Activated CD4-positive, CD25-positive, alpha-beta regulatory T cell treated with anti-CD3 and anti-CD28 coated beads, Interleukin-2, amount 50 U/mL, for 72 hours (primary cell): ENCODE results near the gene CDKAL1.
"Not testable (repeated sequence)": the region's sequence is repeated elsewhere in the genome, so short reads cannot be mapped to it uniquely, and the experiment has no call there.

ENCODE experiments used
- DNase-seq: peaks from one replicate; pipeline ENCODE4 v3.0.0; 2021

Gene CDKAL1

GRCh38 chr6:20644667-20645370 is 110.6 kb downstream of the CDKAL1 start:
- no peak for DNase-seq

GRCh38 chr6:20645572-20645971 is 111.3 kb downstream of the CDKAL1 start:
- not testable (repeated sequence) for DNase-seq

DNA sequence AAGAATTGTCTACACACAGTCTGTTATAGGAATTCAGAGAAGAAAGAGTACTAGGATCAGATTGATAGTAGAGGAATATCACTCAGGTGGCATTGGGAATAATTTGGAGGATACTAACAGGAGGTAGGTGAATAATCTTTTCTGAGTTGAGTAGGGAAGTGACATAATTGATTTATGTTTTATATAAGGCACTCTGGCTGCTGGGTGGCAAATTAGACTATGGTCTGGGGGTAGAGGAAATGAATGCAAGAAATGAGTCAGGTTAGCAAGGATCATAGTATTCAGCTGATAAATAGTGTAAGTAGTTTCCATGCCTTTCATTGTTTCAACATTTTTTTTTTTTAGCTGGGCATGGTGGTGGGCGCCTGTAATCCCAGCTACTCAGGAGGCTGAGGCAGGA is 113.3 kb downstream of the CDKAL1 start:
- DNase-seq: no peak

DNA sequence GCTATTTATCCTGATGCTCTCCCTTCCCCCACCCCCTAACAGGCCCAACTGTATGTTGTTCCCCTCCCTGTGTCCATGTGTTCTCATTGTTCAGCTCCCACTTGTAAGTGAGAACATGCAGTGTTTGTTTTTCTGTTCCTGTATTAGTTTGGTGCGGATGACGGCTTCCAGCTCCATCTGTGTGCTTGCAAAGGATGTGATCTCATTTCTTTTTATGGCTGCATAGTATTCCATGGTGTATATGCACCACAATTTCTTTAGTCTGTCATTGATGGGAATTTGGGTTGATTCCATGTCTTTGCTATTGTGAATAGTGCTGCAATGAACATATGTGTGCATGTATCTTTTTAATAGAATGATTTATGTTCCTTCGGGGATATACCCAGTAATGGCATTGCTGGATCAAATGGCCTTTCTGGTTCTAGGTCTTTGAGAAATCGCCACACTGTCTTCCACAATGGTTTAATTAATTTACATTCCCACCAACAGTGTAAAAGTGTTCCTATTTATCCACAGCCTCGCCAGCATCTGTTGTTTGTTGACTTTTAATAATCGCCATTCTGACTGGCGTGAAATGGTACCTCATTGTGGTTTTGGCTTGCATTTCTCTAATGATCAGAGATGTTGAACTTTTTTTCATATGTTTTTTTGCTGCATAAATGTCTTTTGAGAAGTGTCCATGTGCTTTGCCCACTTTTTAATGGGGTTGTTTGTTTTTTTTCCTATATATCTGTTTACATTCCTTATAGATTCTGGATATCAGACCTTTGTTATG is 115.6 kb downstream of the CDKAL1 start:
- not testable (repeated sequence) for DNase-seq

GRCh38 chr6:20652299-20653084 is 118.2 kb downstream of the CDKAL1 start:
- no peak for DNase-seq

GRCh38 chr6:20653085-20653479 is 118.8 kb downstream of the CDKAL1 start:
- no peak for DNase-seq

GRCh38 chr6:20655317-20655716 is 121.1 kb downstream of the CDKAL1 start:
- no peak for DNase-seq

- no peak for DNase-seq
These were observed 123.1 kb downstream of the CDKAL1 start for GRCh38 chr6:20657274-20657800.

DNA sequence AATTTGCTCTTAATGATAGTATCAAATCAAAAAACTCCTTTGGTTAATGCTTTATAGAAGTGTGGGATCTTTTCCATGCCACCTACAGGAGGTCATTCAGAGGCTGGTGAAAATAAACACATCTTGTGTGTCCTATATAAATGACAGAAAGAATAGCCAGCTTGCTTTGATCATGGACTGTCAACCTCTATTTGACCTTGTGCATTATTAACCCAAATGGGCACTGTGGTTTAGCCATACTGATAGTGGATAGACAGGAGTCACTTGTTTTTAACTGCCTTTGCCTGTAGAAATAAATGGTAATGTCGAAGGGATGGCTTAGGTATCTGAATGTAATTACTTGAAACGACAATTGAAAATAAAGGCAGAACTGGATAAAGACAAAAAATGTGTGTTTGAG is 123.8 kb downstream of the CDKAL1 start:
- DNase-seq: no peak

- no peak for DNase-seq
These were observed 124.3 kb downstream of the CDKAL1 start for GRCh38 chr6:20658516-20658915.

GRCh38 chr6:20660534-20660933 is 126.3 kb downstream of the CDKAL1 start:
- DNase-seq: no peak

DNA sequence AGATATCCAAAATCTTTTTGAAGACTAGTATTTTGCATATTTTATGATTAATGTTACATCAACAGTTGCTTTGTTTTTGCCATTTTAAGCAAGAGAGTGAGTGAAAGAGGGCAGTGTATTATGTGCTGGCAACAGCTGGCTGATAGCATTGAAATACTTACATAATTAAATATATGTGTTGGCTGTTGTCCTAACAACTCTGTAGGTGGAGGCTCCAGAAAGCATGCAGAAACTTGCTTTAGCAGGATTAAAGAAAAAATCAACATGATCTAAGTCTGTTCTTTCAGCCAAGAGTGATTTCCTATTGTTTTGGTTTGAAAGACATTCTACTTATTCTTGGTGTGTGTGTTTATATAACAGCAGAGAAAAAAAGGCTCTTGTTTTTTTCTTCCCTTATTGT is 127.5 kb downstream of the CDKAL1 start:
- DNase-seq: no peak

DNA sequence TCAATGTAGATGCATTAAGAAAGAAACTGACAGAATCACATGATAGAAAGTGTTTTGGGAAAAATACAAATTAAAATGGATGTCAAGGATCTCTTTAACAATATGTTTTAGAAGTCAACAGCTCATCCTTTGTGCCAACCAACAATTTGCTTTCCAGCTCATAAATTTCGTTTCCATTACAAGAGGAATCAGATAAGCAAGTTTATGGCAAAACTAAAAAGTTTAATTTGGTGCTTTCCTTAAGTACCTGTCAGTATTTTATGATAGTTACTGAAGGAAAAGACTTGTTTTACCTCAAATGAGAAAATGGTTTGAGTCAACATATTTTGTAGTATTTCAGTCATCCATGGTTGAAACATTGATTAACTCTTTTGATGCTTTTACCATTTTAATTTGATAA is 130.0 kb downstream of the CDKAL1 start:
- no peak for DNase-seq

DNA sequence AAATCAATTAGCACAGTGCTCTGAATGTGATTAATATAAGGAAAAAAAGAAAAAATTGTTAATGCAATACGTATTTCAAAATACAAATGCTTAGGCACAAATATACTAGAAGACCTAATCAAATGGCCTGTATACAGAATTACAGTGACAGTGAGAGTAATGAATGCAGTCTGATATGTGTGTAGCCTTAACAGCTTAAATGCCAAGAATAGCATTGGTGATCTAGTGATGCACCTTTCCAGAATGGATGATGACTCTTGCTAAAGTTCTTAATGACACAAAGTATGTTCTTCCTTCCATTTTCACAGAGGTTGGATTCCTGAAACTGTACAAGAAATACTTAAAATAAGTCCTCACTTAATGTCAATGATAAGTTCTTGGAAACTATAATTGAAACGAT is 131.0 kb downstream of the CDKAL1 start:
- no peak for DNase-seq

GRCh38 chr6:20669571-20670314 is 135.5 kb downstream of the CDKAL1 start:
- DNase-seq: no peak

DNA sequence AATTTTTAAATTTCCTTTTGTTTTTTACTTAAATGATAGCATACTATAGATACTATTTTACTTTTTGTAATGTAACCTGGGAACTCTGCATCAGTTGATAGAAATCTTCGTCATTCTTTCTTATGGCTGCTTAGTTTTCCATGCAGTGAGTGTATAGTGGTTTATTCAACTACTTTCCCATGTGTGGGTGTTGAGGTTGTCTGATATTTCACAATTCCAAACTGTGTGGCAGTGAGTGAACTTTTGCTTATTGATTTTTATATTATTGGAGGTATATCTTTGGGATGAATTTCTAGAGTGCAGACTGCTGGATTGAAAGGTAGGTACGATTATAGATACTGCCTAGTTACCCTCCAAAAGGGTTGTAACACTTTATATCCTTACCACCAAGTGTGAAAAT is 136.5 kb downstream of the CDKAL1 start:
- DNase-seq: no peak

DNA sequence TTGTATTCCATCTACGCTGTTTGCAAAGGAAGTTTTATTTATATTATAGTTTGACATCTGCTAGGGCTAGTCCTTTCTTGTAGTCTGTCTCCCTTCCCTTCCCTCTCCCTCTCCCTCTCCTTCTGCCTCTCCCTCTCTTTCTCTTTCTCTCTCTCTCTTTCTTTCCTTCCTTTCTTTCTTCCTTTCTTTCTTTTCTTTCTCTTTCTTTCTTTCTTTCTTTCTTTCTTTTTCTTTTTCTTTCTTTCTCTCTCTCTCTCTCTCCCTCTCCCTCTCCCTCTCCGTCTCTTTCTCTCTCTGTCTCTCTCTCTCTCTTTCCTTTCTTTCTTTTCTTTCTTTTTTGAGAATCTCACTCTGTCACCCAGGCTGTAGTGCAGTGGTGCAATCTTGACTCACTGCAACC is 137.8 kb downstream of the CDKAL1 start:
- DNase-seq: no peak

GRCh38 chr6:20673458-20673857 is 139.2 kb downstream of the CDKAL1 start:
- DNase-seq: no peak

DNA sequence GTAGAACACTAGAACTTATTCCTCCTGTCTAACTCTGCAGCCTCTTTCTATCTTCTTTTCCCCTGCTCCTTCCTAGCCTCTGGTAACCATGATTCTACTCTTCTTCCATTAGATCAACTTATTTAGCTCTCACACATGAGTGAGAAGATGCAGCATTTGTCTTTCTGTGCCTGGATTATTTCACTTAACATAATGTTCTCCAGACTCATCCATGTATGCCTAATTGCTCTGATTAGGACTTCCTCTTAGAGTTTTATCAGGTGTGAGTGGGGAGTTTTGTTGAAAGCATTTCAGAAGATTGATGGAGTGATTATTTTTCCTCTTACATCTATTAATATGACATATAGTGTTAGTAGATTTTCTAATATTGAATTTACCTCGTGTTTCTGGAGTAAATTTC is 140.4 kb downstream of the CDKAL1 start:
- DNase-seq: no peak

- no peak for DNase-seq
These were observed 144.6 kb downstream of the CDKAL1 start for GRCh38 chr6:20678831-20679352.

DNA sequence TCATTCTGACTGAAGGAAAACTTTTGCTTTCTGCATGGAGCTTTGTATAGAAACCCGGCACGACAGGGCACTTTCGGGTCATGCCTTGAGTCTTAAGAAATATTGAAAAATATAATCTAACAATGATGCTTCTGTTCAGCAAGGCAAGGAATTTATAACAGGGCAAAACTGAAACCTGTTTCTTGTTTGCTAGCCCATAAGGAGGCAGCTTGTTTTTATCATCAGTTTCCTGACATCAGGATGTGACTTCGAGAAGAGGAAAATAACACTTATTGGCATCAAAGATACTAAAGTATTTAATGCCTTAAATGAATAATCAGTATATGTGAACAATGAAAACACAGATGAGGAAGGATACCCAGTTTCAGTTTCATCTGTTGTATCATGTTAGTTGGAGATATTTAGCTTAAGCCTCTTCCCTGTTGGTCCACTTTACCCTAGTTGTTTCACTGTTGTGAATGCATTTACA is 146.5 kb downstream of the CDKAL1 start:
- DNase-seq: no peak

DNA sequence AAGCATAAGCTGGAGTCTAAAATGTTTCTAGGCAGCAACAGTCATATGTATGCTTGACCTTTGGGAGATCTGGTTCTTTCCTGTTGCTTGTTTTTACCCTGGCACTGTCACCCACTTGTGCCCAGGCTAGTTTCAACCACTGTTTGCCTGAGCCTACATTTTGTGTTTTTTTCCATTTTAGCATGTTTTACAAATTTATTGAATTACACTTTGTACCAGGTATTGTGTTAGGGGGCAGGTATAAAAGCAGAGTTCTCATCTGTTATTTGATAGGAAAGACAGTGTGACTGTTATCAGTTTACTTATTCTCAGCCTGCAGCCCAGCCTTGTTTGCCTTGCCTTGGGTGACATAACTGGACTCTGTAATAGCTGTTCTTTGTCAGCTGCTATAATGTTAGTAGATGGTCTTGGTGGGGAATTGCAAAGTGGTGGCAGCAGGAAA is 147.0 kb downstream of the CDKAL1 start:
- DNase-seq: no peak
